GM19193 (cell line): ENCODE data around the gene HLA-G.

Source experiments
- POLR2A ChIP-seq: IDR thresholded peaks from 4 replicates; pipeline ENCODE4 v1.6.1; 2011; ENCODE audit not compliant: insufficient read depth, insufficient read length; ENCODE audit errors: extremely low read depth

Gene HLA-G

GRCh38 chr6:29813066-29813465, 14.6 kb upstream of the HLA-G start:
- TF ChIP-seq POLR2A = no peak

GRCh38 chr6:29813809-29814208, 13.8 kb upstream of the HLA-G start:
- no peak for TF ChIP-seq POLR2A

GRCh38 chr6:29814379-29815117, 13.1 kb upstream of the HLA-G start:
- no peak for TF ChIP-seq POLR2A

GRCh38 chr6:29815118-29815750, 12.4 kb upstream of the HLA-G start:
- no peak for TF ChIP-seq POLR2A

- TF ChIP-seq POLR2A = no peak
Observed at GRCh38 chr6:29816030-29816429, 11.6 kb upstream of the HLA-G start.

- no peak for TF ChIP-seq POLR2A
Observed at GRCh38 chr6:29818892-29819291, 8.7 kb upstream of the HLA-G start.

GRCh38 chr6:29824144-29824543, 3.5 kb upstream of the HLA-G start:
- TF ChIP-seq POLR2A = no peak

- TF ChIP-seq POLR2A = no peak
Observed at GRCh38 chr6:29825848-29826247, 1.8 kb upstream of the HLA-G start.

- no peak for TF ChIP-seq POLR2A
Observed at GRCh38 chr6:29826271-29826670, 1.4 kb upstream of the HLA-G start.

GRCh38 chr6:29828471-29828797, 809 bp downstream of the HLA-G start:
- no peak for TF ChIP-seq POLR2A

- TF ChIP-seq POLR2A = no peak
Observed at GRCh38 chr6:29829766-29830165, 2.1 kb downstream of the HLA-G start.

- TF ChIP-seq POLR2A = no peak
Observed at GRCh38 chr6:29830409-29830808, 2.8 kb downstream of the HLA-G start.

- no peak for TF ChIP-seq POLR2A
Observed at GRCh38 chr6:29831776-29832175, 4.2 kb downstream of the HLA-G start.

GRCh38 chr6:29834564-29835436, 7.2 kb downstream of the HLA-G start:
- TF ChIP-seq POLR2A = no peak

- no peak for TF ChIP-seq POLR2A
Observed at GRCh38 chr6:29839917-29840316, 12.3 kb downstream of the HLA-G start.

- TF ChIP-seq POLR2A = no peak
Observed at GRCh38 chr6:29841030-29841429, 13.4 kb downstream of the HLA-G start.

- TF ChIP-seq POLR2A = no peak
Observed at GRCh38 chr6:29845405-29846006, 17.9 kb downstream of the HLA-G start.
